ENCODE results near the gene EIF4A3.

Gene EIF4A3

DNA sequence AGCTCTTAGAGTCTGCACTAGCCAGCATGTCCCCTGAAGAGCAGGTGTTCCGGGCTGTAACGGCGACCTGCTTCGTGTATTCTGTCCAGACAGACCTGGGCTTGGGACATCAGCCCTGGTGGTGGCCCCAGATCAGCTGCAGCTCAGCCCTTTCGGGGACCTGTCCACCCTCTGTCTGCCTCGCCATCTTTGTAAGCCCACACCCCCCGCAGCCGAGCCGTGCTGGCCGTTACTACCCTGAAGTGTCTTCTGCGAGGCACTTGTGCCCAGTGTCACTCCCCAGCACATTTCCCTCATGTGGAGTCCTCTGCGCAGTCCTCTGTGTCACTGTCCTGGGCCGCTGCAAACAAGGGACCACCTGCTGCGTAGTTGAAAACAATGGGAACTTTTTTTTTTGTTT lies 33.3 kb upstream of the EIF4A3 start:
- Histone ChIP-seq H2BK15ac (ENCODE audit: low read depth, poor library complexity, severe bottlenecking) (no peak overlapping the region), H3K36me3 (ENCODE audit: control insufficient read depth in 1 of 2, insufficient read depth in 2 of 2, low read depth in 1 of 2, low read length in 2 of 2) (no peaks in the 10 kb centered on the region), H3K23ac (ENCODE audit: low read length in 2 of 2) (no peak overlapping the region), H2AFZ (ENCODE audit: low read depth, low read length) (no peak overlapping the region), H2BK5ac (ENCODE audit: low read depth, low read length, poor library complexity, severe bottlenecking) (no peak overlapping the region), H3K27ac (ENCODE audit: low read length, poor library complexity, severe bottlenecking) (no peak overlapping the region), H3K18ac (ENCODE audit: low read depth in 1 of 2, low read length in 2 of 2) (no peak overlapping the region), H3K4me2 (ENCODE audit: low read length, poor library complexity, severe bottlenecking) (no peak overlapping the region), H3K4ac (ENCODE audit: low read depth in 1 of 2, low read length in 2 of 2) (no peak overlapping the region), H2BK120ac (ENCODE audit: low read depth, low read length) (no peak overlapping the region), H4K8ac (ENCODE audit: low read length) (no peak overlapping the region), H3K4me1 (ENCODE audit: control insufficient read depth, insufficient read depth, low read depth, low read length) (peaks cover 6% of the 10 kb centered on the region), H3K14ac (ENCODE audit: low read length in 2 of 2) (no peak overlapping the region), H2AK5ac (ENCODE audit: low read length, severe bottlenecking) (no peak overlapping the region), H3K4me3 (ENCODE audit: insufficient read depth in 1 of 2, low read depth in 1 of 2, low read length in 2 of 2) (no peak overlapping the region), H3K27me3 (ENCODE audit: control insufficient read depth in 1 of 2, insufficient read depth in 1 of 2, low read length in 2 of 2) (peaks cover 20 to 59% of the 10 kb centered on the region in 2 experiments), H3K9ac (ENCODE audit: low read length) (no peak overlapping the region), H3K9me3 (ENCODE audit: control insufficient read depth, low read length) (no peaks in the 10 kb centered on the region), H4K91ac (ENCODE audit: low read length) (no peak overlapping the region), H2BK12ac (ENCODE audit: low read length in 2 of 2) (no peak overlapping the region), H3K79me1 (replicated peaks; ENCODE audit: low read length, poor library complexity, severe bottlenecking) (no peaks in the 10 kb centered on the region)
- WGBS = 96% methylated on average over 14 of the region's 14 CpGs
- no peak for DNase-seq

DNA sequence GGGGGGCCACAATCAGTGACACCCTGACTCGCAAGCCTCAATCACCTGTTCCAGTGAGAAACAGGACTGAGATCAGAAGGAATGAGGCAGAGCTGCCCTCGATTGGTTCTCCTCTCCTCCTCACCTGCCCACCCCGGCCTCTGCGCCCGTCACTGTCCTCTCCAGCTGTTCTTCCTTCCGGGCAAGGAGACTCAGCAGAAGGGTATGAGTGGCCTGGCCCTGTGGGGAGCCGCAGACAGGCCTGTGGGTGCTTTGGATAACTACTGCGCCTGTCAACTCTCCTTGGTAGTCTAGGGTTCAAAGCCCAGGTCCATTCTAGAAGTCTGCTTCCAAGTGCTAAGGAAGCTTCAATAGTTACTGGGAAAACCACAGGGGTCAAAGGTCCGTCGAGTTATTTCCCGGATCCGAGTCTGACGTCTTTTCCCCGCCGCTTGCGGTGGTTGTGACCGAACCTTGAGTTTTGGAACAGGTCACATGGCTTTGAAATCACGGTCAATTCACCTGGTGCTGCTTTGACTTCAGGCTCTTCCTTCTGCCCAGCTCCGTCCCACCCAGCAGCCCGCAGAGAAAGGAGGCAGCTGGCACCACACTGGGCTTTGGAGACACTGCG lies 31.2 kb upstream of the EIF4A3 start:
- H2AK5ac ChIP-seq (ENCODE audit: low read length, severe bottlenecking) = no peak overlapping the region
- H3K9ac ChIP-seq (ENCODE audit: low read length) = no peak overlapping the region
- H3K36me3 ChIP-seq (ENCODE audit: control insufficient read depth in 1 of 2, insufficient read depth in 2 of 2, low read depth in 1 of 2, low read length in 2 of 2) = no peaks in the 10 kb centered on the region
- peak overlapping the region in 1 of 2 experiments; percentile 23 for H3K4me3 ChIP-seq (ENCODE audit: insufficient read depth in 1 of 2, low read depth in 1 of 2, low read length in 2 of 2)
- no peak overlapping the region for H3K18ac ChIP-seq (ENCODE audit: low read depth in 1 of 2, low read length in 2 of 2)
- WGBS = 84% methylated on average over 21 of the region's 21 CpGs
- no peaks in the 10 kb centered on the region for H3K79me1 ChIP-seq (replicated peaks; ENCODE audit: low read length, poor library complexity, severe bottlenecking)
- H4K8ac ChIP-seq (ENCODE audit: low read length) = no peak overlapping the region
- no peaks in the 10 kb centered on the region for H3K9me3 ChIP-seq (ENCODE audit: control insufficient read depth, low read length)
- no peak overlapping the region for H2BK5ac ChIP-seq (ENCODE audit: low read depth, low read length, poor library complexity, severe bottlenecking)
- no peak overlapping the region for H3K27ac ChIP-seq (ENCODE audit: low read length, poor library complexity, severe bottlenecking)
- peaks cover 6% of the 10 kb centered on the region for H3K4me1 ChIP-seq (ENCODE audit: control insufficient read depth, insufficient read depth, low read depth, low read length)
- no peak overlapping the region for H2BK15ac ChIP-seq (ENCODE audit: low read depth, poor library complexity, severe bottlenecking)
- no peak overlapping the region for H2BK120ac ChIP-seq (ENCODE audit: low read depth, low read length)
- no peak overlapping the region for H3K4ac ChIP-seq (ENCODE audit: low read depth in 1 of 2, low read length in 2 of 2)
- no peak overlapping the region for H4K91ac ChIP-seq (ENCODE audit: low read length)
- H3K23ac ChIP-seq (ENCODE audit: low read length in 2 of 2) = no peak overlapping the region
- peaks cover 13 to 62% of the 10 kb centered on the region in 2 experiments for H3K27me3 ChIP-seq (ENCODE audit: control insufficient read depth in 1 of 2, insufficient read depth in 1 of 2, low read length in 2 of 2)
- H2AFZ ChIP-seq (ENCODE audit: low read depth, low read length) = no peak overlapping the region
- H3K14ac ChIP-seq (ENCODE audit: low read length in 2 of 2) = no peak overlapping the region
- H3K4me2 ChIP-seq (ENCODE audit: low read length, poor library complexity, severe bottlenecking) = no peak overlapping the region
- peak; percentile 22 for DNase-seq
- no peak overlapping the region for H2BK12ac ChIP-seq (ENCODE audit: low read length in 2 of 2)

- H2BK120ac ChIP-seq (ENCODE audit: low read depth, low read length) = no peak overlapping the region
- no peak overlapping the region for H3K9ac ChIP-seq (ENCODE audit: low read length)
- no peak for DNase-seq
- no peak overlapping the region for H2BK5ac ChIP-seq (ENCODE audit: low read depth, low read length, poor library complexity, severe bottlenecking)
- H3K27ac ChIP-seq (ENCODE audit: low read length, poor library complexity, severe bottlenecking) = no peak overlapping the region
- no peak overlapping the region for H2BK12ac ChIP-seq (ENCODE audit: low read length in 2 of 2)
- H2AFZ ChIP-seq (ENCODE audit: low read depth, low read length) = no peak overlapping the region
- no peaks in the 10 kb centered on the region for H3K36me3 ChIP-seq (ENCODE audit: control insufficient read depth in 1 of 2, insufficient read depth in 2 of 2, low read depth in 1 of 2, low read length in 2 of 2)
- peaks cover 6% of the 10 kb centered on the region for H3K4me1 ChIP-seq (ENCODE audit: control insufficient read depth, insufficient read depth, low read depth, low read length)
- WGBS = 92% methylated on average over 11 of the region's 11 CpGs
- H2AK5ac ChIP-seq (ENCODE audit: low read length, severe bottlenecking) = no peak overlapping the region
- H4K91ac ChIP-seq (ENCODE audit: low read length) = no peak overlapping the region
- peaks cover 8 to 56% of the 10 kb centered on the region in 2 experiments for H3K27me3 ChIP-seq (ENCODE audit: control insufficient read depth in 1 of 2, insufficient read depth in 1 of 2, low read length in 2 of 2)
- H2BK15ac ChIP-seq (ENCODE audit: low read depth, poor library complexity, severe bottlenecking) = no peak overlapping the region
- H4K8ac ChIP-seq (ENCODE audit: low read length) = no peak overlapping the region
- H3K23ac ChIP-seq (ENCODE audit: low read length in 2 of 2) = no peak overlapping the region
- H3K14ac ChIP-seq (ENCODE audit: low read length in 2 of 2) = no peak overlapping the region
- H3K9me3 ChIP-seq (ENCODE audit: control insufficient read depth, low read length) = no peaks in the 10 kb centered on the region
- no peak overlapping the region for H3K4ac ChIP-seq (ENCODE audit: low read depth in 1 of 2, low read length in 2 of 2)
- H3K4me2 ChIP-seq (ENCODE audit: low read length, poor library complexity, severe bottlenecking) = no peak overlapping the region
- H3K79me1 ChIP-seq (replicated peaks; ENCODE audit: low read length, poor library complexity, severe bottlenecking) = no peaks in the 10 kb centered on the region
- no peak overlapping the region for H3K4me3 ChIP-seq (ENCODE audit: insufficient read depth in 1 of 2, low read depth in 1 of 2, low read length in 2 of 2)
- H3K18ac ChIP-seq (ENCODE audit: low read depth in 1 of 2, low read length in 2 of 2) = no peak overlapping the region
These were observed 29.8 kb upstream of the EIF4A3 start for GRCh38 chr17:80176757-80177156.

- Histone ChIP-seq H3K9me3 (ENCODE audit: control insufficient read depth, low read length) (no peaks in the 10 kb centered on the region), H3K79me1 (replicated peaks; ENCODE audit: low read length, poor library complexity, severe bottlenecking) (no peaks in the 10 kb centered on the region), H3K9ac (ENCODE audit: low read length) (no peak overlapping the region), H3K27ac (ENCODE audit: low read length, poor library complexity, severe bottlenecking) (no peak overlapping the region), H3K27me3 (ENCODE audit: control insufficient read depth in 1 of 2, insufficient read depth in 1 of 2, low read length in 2 of 2) (peaks cover 28 to 46% of the 10 kb centered on the region in 2 experiments), H2AK5ac (ENCODE audit: low read length, severe bottlenecking) (no peak overlapping the region), H3K23ac (ENCODE audit: low read length in 2 of 2) (no peak overlapping the region), H3K18ac (ENCODE audit: low read depth in 1 of 2, low read length in 2 of 2) (no peak overlapping the region), H2BK12ac (ENCODE audit: low read length in 2 of 2) (no peak overlapping the region), H3K4me2 (ENCODE audit: low read length, poor library complexity, severe bottlenecking) (no peak overlapping the region), H2BK120ac (ENCODE audit: low read depth, low read length) (no peak overlapping the region), H4K91ac (ENCODE audit: low read length) (no peak overlapping the region), H3K4me3 (ENCODE audit: insufficient read depth in 1 of 2, low read depth in 1 of 2, low read length in 2 of 2) (no peak overlapping the region), H4K8ac (ENCODE audit: low read length) (no peak overlapping the region), H3K14ac (ENCODE audit: low read length in 2 of 2) (no peak overlapping the region), H3K4me1 (ENCODE audit: control insufficient read depth, insufficient read depth, low read depth, low read length) (peaks cover 5% of the 10 kb centered on the region), H2AFZ (ENCODE audit: low read depth, low read length) (no peak overlapping the region), H3K4ac (ENCODE audit: low read depth in 1 of 2, low read length in 2 of 2) (no peak overlapping the region), H2BK15ac (ENCODE audit: low read depth, poor library complexity, severe bottlenecking) (no peak overlapping the region), H3K36me3 (ENCODE audit: control insufficient read depth in 1 of 2, insufficient read depth in 2 of 2, low read depth in 1 of 2, low read length in 2 of 2) (peaks cover 0 to 2% of the 10 kb centered on the region in 2 experiments), H2BK5ac (ENCODE audit: low read depth, low read length, poor library complexity, severe bottlenecking) (no peak overlapping the region)
- WGBS = 100% methylated on average over 1 of the region's 6 CpGs
- no peak for DNase-seq
These were observed 27.0 kb upstream of the EIF4A3 start for GRCh38 chr17:80173916-80174315.
